HepG2 (cell line): ENCODE data around the gene NDEL1. TPM values are rescaled to one million over a fixed set of nuclear protein-coding genes. Genes with fewer than 3 reads are reported as not detected.

Source experiments
- ATAC-seq: fragments of 200-7000 bp; cut with Tn5 transposase; 3 replicates; pipeline ENCODE4 v1.9.1; 2020; ENCODE audit warnings: mild to moderate bottlenecking, moderate library complexity
- BruUV-seq: library from RNA; stranded (reverse); fragments of 400-500 nt; replicated peaks from 2 replicates; lab custom pipeline; 2021; lab: Mats Ljungman, UMichigan
- CTCF ChIA-PET: fragments of 300-600 bp; formaldehyde crosslinking; extraction: SDS; loops from one replicate; lab custom pipeline; 2021; ENCODE audit warnings: low total read pairs, inconsistent platforms, low intra/inter-chr PET ratio; lab: Yijun Ruan, JAX
- POLR2A ChIA-PET: fragments of 350-600 bp; sonication (Branson Sonifier 250); formaldehyde crosslinking; loops from one replicate; lab custom pipeline; 2020; ENCODE audit warnings: antibody characterized with exemption, inconsistent platforms; lab: Yijun Ruan, JAX
- DNase-seq: peaks from one replicate; pipeline ENCODE4 v3.0.0-alpha.2; 2015; ENCODE audit warnings: low spot score
- FAIRE-seq: peaks from 3 replicates; lab custom pipeline; 2011; peaks lifted over from hg19 to GRCh38; lab: Jason Lieb, UNC
- H2AFZ ChIP-seq: one replicate; pipeline ENCODE4 v1.6.1; 2011; ENCODE audit warnings: low read length, inconsistent platforms
- H3K27ac ChIP-seq: fragments of 300-600 bp; 3 replicates; pipeline ENCODE4 v1.8.0; 2011; ENCODE audit warnings: mixed run types, mild to moderate bottlenecking, mixed read lengths, low read length, inconsistent platforms; ENCODE audit not compliant: insufficient read depth; ENCODE audit errors: extremely low read length
- H3K27me3 ChIP-seq, 2 experiments: fragments of 200-600 bp in 1 of 2; 2 replicates in 1 of 2; 3 replicates in 1 of 2; pipeline versions ENCODE4 v1.6.0 to v1.8.0; 2011; ENCODE audit warnings: low read length in 2 of 2, mild to moderate bottlenecking in 2 of 2, moderate library complexity in 2 of 2, inconsistent platforms in 1 of 2; ENCODE audit not compliant: insufficient read depth in 2 of 2, control insufficient read depth in 1 of 2
- H3K36me3 ChIP-seq, 2 experiments: fragments of 200-600 bp in 1 of 2; replicated peaks in 1 of 2; 2 replicates in 1 of 2; 3 replicates in 1 of 2; pipeline versions ENCODE4 v1.5.1 to v1.8.0; 2011; ENCODE audit warnings: low read length in 2 of 2, inconsistent platforms in 1 of 2; ENCODE audit not compliant: insufficient read depth in 2 of 2, control insufficient read depth in 1 of 2
- H3K4me1 ChIP-seq: 2 replicates; pipeline ENCODE4 v1.5.1; 2012; ENCODE audit warnings: low read length, inconsistent platforms; ENCODE audit not compliant: insufficient read depth
- H3K4me2 ChIP-seq: 2 replicates; pipeline ENCODE4 v1.6.0; 2011; ENCODE audit warnings: low read depth, low read length, inconsistent platforms
- H3K4me3 ChIP-seq, 3 experiments: fragments of 200-600 bp in 1 of 3; sonication (generic), shearing (Covaris generic) in 1 of 3; replicated peaks in 1 of 3; 2 replicates each; pipeline ENCODE4 v1.5.1; 2011 to 2016; ENCODE audit warnings: low read length in 3 of 3, inconsistent platforms in 2 of 3, low read depth in 2 of 3, mild to moderate bottlenecking in 2 of 3, control low read depth in 1 of 3, mixed read lengths in 1 of 3; ENCODE audit not compliant: insufficient read depth in 1 of 3
- H3K79me2 ChIP-seq: one replicate; pipeline ENCODE4 v1.6.1; 2011; ENCODE audit warnings: low read length, inconsistent platforms; ENCODE audit not compliant: insufficient read depth
- H3K9ac ChIP-seq: 2 replicates; pipeline ENCODE4 v1.6.0; 2011; ENCODE audit warnings: mild to moderate bottlenecking, low read depth, low read length, inconsistent platforms; ENCODE audit not compliant: insufficient read depth
- H3K9me3 ChIP-seq: 2 replicates; pipeline ENCODE4 v1.5.1; 2012; ENCODE audit warnings: mild to moderate bottlenecking, low read length
- H4K20me1 ChIP-seq: 2 replicates; pipeline ENCODE4 v1.6.0; 2011; ENCODE audit warnings: inconsistent platforms, mild to moderate bottlenecking, low read length, moderate library complexity; ENCODE audit not compliant: insufficient read depth
- ADNP ChIP-seq: sonication (generic); formaldehyde crosslinking; IDR thresholded peaks from 2 replicates; pipeline ENCODE4 v1.4.0; 2020; ENCODE audit warnings: missing genetic modification reagents
- ARID3A ChIP-seq: IDR thresholded peaks from 2 replicates; pipeline ENCODE4 v1.6.1; 2012; ENCODE audit warnings: low read depth, low read length, improper control_type of control experiment
- ATF7-NPFF ChIP-seq: sonication (generic); formaldehyde crosslinking; IDR thresholded peaks from 2 replicates; pipeline ENCODE4 v1.8.1; 2023; ENCODE audit warnings: mild to moderate bottlenecking, low read depth, missing genetic modification reagents, moderate library complexity
- CSRNP2 ChIP-seq: sonication (generic); formaldehyde crosslinking; conservative IDR thresholded peaks from 2 replicates; pipeline ENCODE4 v1.8.0; 2022; ENCODE audit warnings: low read depth, missing genetic modification reagents
- FOXO1 ChIP-seq: sonication (generic); formaldehyde crosslinking; IDR thresholded peaks from 2 replicates; pipeline ENCODE4 v1.4.0; 2020; ENCODE audit warnings: missing genetic modification reagents
- ISX ChIP-seq: sonication (generic); formaldehyde crosslinking; conservative IDR thresholded peaks from 2 replicates; pipeline ENCODE4 v1.5.0; 2020; ENCODE audit warnings: missing genetic modification reagents
- KAT2B ChIP-seq: fragments of 150-350 bp; IDR thresholded peaks from 2 replicates; pipeline ENCODE4 v1.6.1; 2014; ENCODE audit warnings: low read depth, low read length, borderline replicate concordance
- KDM1A ChIP-seq: IDR thresholded peaks from 2 replicates; pipeline ENCODE4 v1.6.1; 2016; ENCODE audit warnings: missing compliant biosample characterization
- PLSCR1 ChIP-seq: sonication (generic); formaldehyde crosslinking; IDR thresholded peaks from 2 replicates; pipeline ENCODE4 v1.5.0; 2020; ENCODE audit warnings: missing genetic modification reagents, mild to moderate bottlenecking, borderline replicate concordance
- RBAK ChIP-seq: sonication (generic); formaldehyde crosslinking; IDR thresholded peaks from 2 replicates; pipeline ENCODE4 v1.5.1; 2020; ENCODE audit warnings: mild to moderate bottlenecking, missing genetic modification reagents
- SALL1 ChIP-seq: sonication (generic); formaldehyde crosslinking; IDR thresholded peaks from 2 replicates; pipeline ENCODE4 v1.8.0; 2022; ENCODE audit warnings: mild to moderate bottlenecking, missing genetic modification reagents
- SIX4 ChIP-seq: sonication (generic); formaldehyde crosslinking; IDR thresholded peaks from 2 replicates; pipeline ENCODE4 v1.4.0; 2020; ENCODE audit warnings: missing genetic modification reagents
- THAP8 ChIP-seq: sonication (generic); formaldehyde crosslinking; IDR thresholded peaks from 2 replicates; pipeline ENCODE4 v1.5.1; 2020; ENCODE audit warnings: missing genetic modification reagents, mild to moderate bottlenecking, borderline replicate concordance
- ZNF17 ChIP-seq: sonication (generic); formaldehyde crosslinking; IDR thresholded peaks from 2 replicates; pipeline ENCODE4 v1.5.0; 2020; ENCODE audit warnings: mild to moderate bottlenecking, missing genetic modification reagents
- ZNF782 ChIP-seq: sonication (generic); formaldehyde crosslinking; IDR thresholded peaks from 2 replicates; pipeline ENCODE4 v1.4.0; 2020; ENCODE audit warnings: missing genetic modification reagents, mild to moderate bottlenecking, borderline replicate concordance
- WGBS: methylation state at CpG from one replicate; pipeline ENCODE4 v1.1.6; 2017; ENCODE audit warnings: low lambda C conversion rate; 5-methylcytosine and 5-hydroxymethylcytosine counted together
- in situ Hi-C: cut with HindIII; loops from 2 replicates; pipeline ENCODE4 v1.10.0; 2017; ENCODE audit warnings: low pct_unique_long_range_greater_than_20kb; ENCODE audit not compliant: extremely low pct_ligation_motif_present
- intact Hi-C: fragments of 100-400 bp; cut with micrococcal nuclease; formaldehyde crosslinking; loops from one replicate; pipeline ENCODE4 v1.10.0; 2022; ENCODE audit not compliant: unreplicated experiment
- polyA plus RNA-seq, 8 experiments: library from polyadenylated mRNA; depleted of rRNA in 3 of 8; stranded (reverse) in 7 of 8; unstranded in 1 of 8; fragments of >200 nt; fragmentation: Illumina TruSeq in 4 of 8; extraction: Trizol in 4 of 8; gene quantifications; 2 replicates each; pipeline versions ENCODE4 v1.2.1 to v1.2.3, GENCODE V29; 2011 to 2016; ENCODE audit warnings: low read depth in 4 of 8, missing spikeins in 1 of 8, mixed read lengths in 1 of 8; ENCODE audit not compliant: insufficient read depth in 1 of 8
- total RNA-seq, 5 experiments: library from RNA; depleted of rRNA; stranded (reverse); fragments of >200 nt; fragmentation: Illumina TruSeq; extraction: Trizol; gene quantifications; 2 replicates each; pipeline ENCODE4 v1.2.3, GENCODE V29; 2016; ENCODE audit warnings: low read depth in 1 of 5

The NDEL1 gene
- total and polyA plus RNA-seq, 2 of the 13 experiments (the other 11 are each of a cell fraction or from before 2014, with no cell fraction given), result 59.8 to 153 TPM

GRCh38 chr17:8455665-8456209, 20.1 kb downstream of the NDEL1 start:
- FAIRE-seq (no peak), ATAC-seq (no peak)
- POLR2A ChIA-PET, result no interaction called here
- H3K36me3 ChIP-seq, result peaks cover 33 to 82% of the 10 kb centered on the region in 2 experiments
- 79% methylated on average over 2 of the region's 2 CpGs for WGBS
- intact Hi-C loops, result no loop called here
- H3K9ac ChIP-seq, result no peak overlapping the region
- H3K27me3 ChIP-seq, result no peaks in the 10 kb centered on the region
- peaks cover 20% of the 10 kb centered on the region for H3K4me1 ChIP-seq
- no peak overlapping the region for H3K4me3 ChIP-seq
- H3K4me2 ChIP-seq, result no peak overlapping the region
- TF ChIP-seq ZNF17 (CRISPR knock-in tag), result no peak
- no peak for TF ChIP-seq ADNP (CRISPR knock-in tag)
- TF ChIP-seq ARID3A, result no peak
- TF ChIP-seq KAT2B, result no peak
- TF ChIP-seq ISX (CRISPR knock-in tag), result no peak
- no peak for TF ChIP-seq ATF7-NPFF (CRISPR knock-in tag)
- TF ChIP-seq ZNF782 (CRISPR knock-in tag), result no peak
- TF ChIP-seq CSRNP2 (CRISPR knock-in tag), result no peak
- TF ChIP-seq KDM1A (CRISPR knock-in tag), result no peak
- no peak for TF ChIP-seq FOXO1 (CRISPR knock-in tag)
- no peak for TF ChIP-seq SALL1
- TF ChIP-seq SIX4 (CRISPR knock-in tag), result no peak
- TF ChIP-seq THAP8, result no peak
- no peak for TF ChIP-seq RBAK (CRISPR knock-in tag)
- TF ChIP-seq PLSCR1, result no peak
- TF ChIP-seq, all 625 proteins: peak for 0
- no peaks in the 10 kb centered on the region for H3K9me3 ChIP-seq
- no peak overlapping the region for H3K27ac ChIP-seq
- DNase-seq, result no peak
- no peak overlapping the region for H2AFZ ChIP-seq
- H3K79me2 ChIP-seq, result peaks cover 22% of the 10 kb centered on the region
- CTCF ChIA-PET, result no interaction called here
- BruUV-seq, result no TSS peak
- no peaks in the 10 kb centered on the region for H4K20me1 ChIP-seq
- in situ Hi-C loops, result no loop called here
